Tibial artery (tissue), 4 donors: ENCODE data around the gene SDHA.

Experiments
- DNase-seq, 2 donors: peaks; one replicate each; pipeline ENCODE4 v3.0.0-alpha.2; 2019
- H3K27ac ChIP-seq, 2 donors: fragments of 200-600 bp; sonication (generic) in 1 of 2; 1 replicate in 1 of 2; 2 replicates in 1 of 2; pipeline ENCODE4 v1.5.1; 2018 to 2019; ENCODE audit warnings: mild to moderate bottlenecking in 1 of 2
- H3K27me3 ChIP-seq, 2 donors: fragments of 200-600 bp; sonication (generic) in 1 of 2; one replicate each; pipeline versions ENCODE4 v1.5.1 to v1.6.0; 2016 to 2019
- H3K36me3 ChIP-seq, 3 donors: fragments of 200-600 bp; sonication (generic) in 2 of 3; one replicate each; pipeline ENCODE4 v1.5.1; 2016 to 2019; ENCODE audit warnings: mild to moderate bottlenecking in 2 of 3
- H3K4me1 ChIP-seq, 4 donors: fragments of 200-600 bp; sonication (generic) in 2 of 4; 1 replicate in 3 of 4; 2 replicates in 1 of 4; pipeline ENCODE4 v1.5.1; 2016 to 2019
- H3K4me3 ChIP-seq, 2 donors: fragments of 200-600 bp; sonication (generic) in 1 of 2; 1 replicate in 1 of 2; 2 replicates in 1 of 2; pipeline ENCODE4 v1.5.1; 2018 to 2019; ENCODE audit warnings: mild to moderate bottlenecking in 2 of 2
- H3K9me3 ChIP-seq, 3 donors: fragments of 200-600 bp; sonication (generic) in 1 of 3; one replicate each; pipeline ENCODE4 v1.5.1; 2016 to 2019
- CTCF ChIP-seq, 2 experiments: fragments of 200-600 bp in 1 of 2; fragments of 450-650 bp in 1 of 2; IDR thresholded peaks; one replicate each; pipeline ENCODE4 v1.5.1; 2017 to 2019; ENCODE audit warnings: antibody characterized with exemption in 2 of 2, mild to moderate bottlenecking in 1 of 2, moderate library complexity in 1 of 2
- intact Hi-C: fragments of 100-400 bp; cut with DNase I; formaldehyde crosslinking; loops from one replicate; pipeline ENCODE4 v1.15.0; 2023; ENCODE audit warnings: low total_unique reads

The SDHA gene

GRCh38 chr5:204462-204861 is 13.7 kb upstream of the SDHA start:
- H3K36me3 ChIP-seq, result peaks cover 23 to 48% (median 35%) of the 10 kb centered on the region in 3 donors
- no peak for DNase-seq
- H3K4me3 ChIP-seq, result no peak overlapping the region

DNA sequence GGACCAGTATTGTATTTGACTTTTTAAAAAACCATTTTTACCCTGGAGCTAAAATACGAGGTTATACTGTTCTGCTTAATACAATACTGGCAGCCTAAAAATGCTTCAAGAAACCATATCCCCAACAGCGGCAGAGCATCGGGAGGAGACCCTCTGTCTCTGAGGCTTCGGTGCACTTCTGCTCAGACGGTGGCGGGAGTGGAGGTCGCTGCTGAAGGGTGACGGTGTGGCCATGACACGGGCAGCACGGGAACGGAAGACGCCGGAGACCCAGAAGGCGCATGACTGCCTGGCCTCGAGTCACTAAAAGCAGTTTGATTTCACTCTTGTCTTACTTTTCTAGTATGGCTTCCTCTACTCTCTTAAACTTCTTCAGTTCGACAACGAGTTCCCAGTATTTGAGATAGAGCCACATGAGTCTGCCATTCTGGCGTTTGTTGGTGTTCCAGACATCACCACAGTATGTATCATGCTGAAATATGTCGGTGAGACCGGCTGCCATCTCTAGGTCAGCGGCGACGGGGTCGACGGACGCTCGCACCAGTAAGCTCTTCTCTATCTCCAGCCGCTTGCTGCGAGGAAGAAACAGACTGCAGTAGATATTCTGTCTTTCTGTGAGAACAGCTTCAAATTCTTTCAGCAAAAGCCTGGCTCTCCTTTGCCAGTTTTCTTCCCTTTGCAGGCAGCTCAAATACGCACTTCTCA is 13.0 kb upstream of the SDHA start:
- DNase-seq, result no peak
- H3K27ac ChIP-seq, result no peak overlapping the region
- H3K9me3 ChIP-seq, result no peaks in the 10 kb centered on the region
- peaks cover 0 to 3% (median 0%) of the 10 kb centered on the region in 4 donors for H3K4me1 ChIP-seq
- TF ChIP-seq CTCF (IDR thresholded peaks at IDR 0.05), result no peak
- H3K36me3 ChIP-seq, result peaks cover 23 to 48% (median 35%) of the 10 kb centered on the region in 3 donors
- H3K27me3 ChIP-seq, result no peaks in the 10 kb centered on the region
- intact Hi-C loops, result no loop called here
- H3K4me3 ChIP-seq, result no peak overlapping the region

More at GRCh38 chr5:204462-204861, 13.7 kb upstream of the SDHA start:
- H3K27me3 ChIP-seq, result no peaks in the 10 kb centered on the region
- no peak for TF ChIP-seq CTCF (IDR thresholded peaks at IDR 0.05)
- H3K27ac ChIP-seq, result no peak overlapping the region
- intact Hi-C loops, result no loop called here
- no peaks in the 10 kb centered on the region for H3K9me3 ChIP-seq
- H3K4me1 ChIP-seq, result peaks cover 0 to 3% (median 0%) of the 10 kb centered on the region in 4 donors

GRCh38 chr5:206406-206805 is 11.7 kb upstream of the SDHA start:
- intact Hi-C loops, result no loop called here
- Histone ChIP-seq H3K27me3 (no peaks in the 10 kb centered on the region), H3K9me3 (no peaks in the 10 kb centered on the region), H3K4me3 (no peak overlapping the region), H3K4me1 (peaks cover 0 to 3% (median 0%) of the 10 kb centered on the region in 4 donors), H3K27ac (no peak overlapping the region), H3K36me3 (peaks cover 23 to 40% (median 35%) of the 10 kb centered on the region in 3 donors)
- no peak for DNase-seq
- TF ChIP-seq CTCF (IDR thresholded peaks at IDR 0.05), result no peak

- peaks cover 0 to 3% (median 0%) of the 10 kb centered on the region in 4 donors for H3K4me1 ChIP-seq
- intact Hi-C loops, result no loop called here
- TF ChIP-seq CTCF (IDR thresholded peaks at IDR 0.05), result no peak
- H3K27me3 ChIP-seq, result no peaks in the 10 kb centered on the region
- DNase-seq, result no peak
- H3K4me3 ChIP-seq, result no peak overlapping the region
- H3K27ac ChIP-seq, result no peak overlapping the region
- no peaks in the 10 kb centered on the region for H3K9me3 ChIP-seq
- H3K36me3 ChIP-seq, result peaks cover 23 to 40% (median 35%) of the 10 kb centered on the region in 3 donors
These were observed 11.1 kb upstream of the SDHA start for GRCh38 chr5:206927-207536.

GRCh38 chr5:207599-207998 is 10.5 kb upstream of the SDHA start:
- H3K27ac ChIP-seq, result no peak overlapping the region

More at GRCh38 chr5:207599-207998, 10.5 kb upstream of the SDHA start:
- peaks cover 0 to 3% (median 0%) of the 10 kb centered on the region in 4 donors for H3K4me1 ChIP-seq
- H3K4me3 ChIP-seq, result no peak overlapping the region
- no peak for DNase-seq
- no peak for TF ChIP-seq CTCF (IDR thresholded peaks at IDR 0.05)
- H3K9me3 ChIP-seq, result no peaks in the 10 kb centered on the region
- intact Hi-C loops, result no loop called here
- H3K27me3 ChIP-seq, result no peaks in the 10 kb centered on the region
- peaks cover 23 to 39% (median 32%) of the 10 kb centered on the region in 3 donors for H3K36me3 ChIP-seq
